IgD-negative memory B cell (primary cell): ENCODE data around the gene AFG1L. TPM values are rescaled to one million over a fixed set of nuclear protein-coding genes. Genes with fewer than 3 reads are reported as not detected.
"Not testable (repeated sequence)": the region's sequence is repeated elsewhere in the genome, so short reads cannot be mapped to it uniquely, and the experiment has no call there.

ENCODE experiments used
- H3K27ac Mint-ChIP-seq, 3 donors: one replicate each; pipeline ENCODE4 v1.8.0; 2020 to 2022; ENCODE audit warnings: mild to moderate bottlenecking in 3 of 3, mixed read lengths in 3 of 3, moderate library complexity in 1 of 3
- H3K27me3 Mint-ChIP-seq: one replicate; pipeline ENCODE4 v1.8.0; 2021; ENCODE audit warnings: mixed read lengths
- H3K36me3 Mint-ChIP-seq: one replicate; pipeline ENCODE4 v1.8.0; 2020; ENCODE audit warnings: mild to moderate bottlenecking, mixed read lengths
- H3K4me1 Mint-ChIP-seq, 3 donors: one replicate each; pipeline ENCODE4 v1.8.0; 2020 to 2022; ENCODE audit warnings: mixed read lengths in 3 of 3, mild to moderate bottlenecking in 1 of 3
- H3K4me3 Mint-ChIP-seq, 4 donors: one replicate each; pipeline ENCODE4 v1.8.0; 2020 to 2022; ENCODE audit warnings: mild to moderate bottlenecking in 4 of 4, mixed read lengths in 4 of 4, moderate library complexity in 3 of 4
- H3K9me3 Mint-ChIP-seq, 3 donors: one replicate each; pipeline ENCODE4 v1.8.0; 2020 to 2021; ENCODE audit warnings: mixed read lengths in 3 of 3, mild to moderate bottlenecking in 1 of 3
- polyA plus RNA-seq: library from polyadenylated mRNA; unstranded; fragments of 300-500 nt; fragmentation: Illumina TruSeq; gene quantifications from one replicate; pipeline ENCODE4 v1.2.3, GENCODE V29; 2021

The AFG1L gene
- polyA plus RNA-seq, 1 donor from 2014 or later = 5.7 TPM

GRCh38 chr6:108389190-108389589 is 94.3 kb downstream of the AFG1L start:
- not testable (repeated sequence) for H3K27ac Mint-ChIP-seq, H3K27me3 Mint-ChIP-seq, H3K9me3 Mint-ChIP-seq, H3K4me3 Mint-ChIP-seq, H3K4me1 Mint-ChIP-seq
- H3K36me3 Mint-ChIP-seq = peaks cover 14% of the 10 kb centered on the region

- Mint-ChIP-seq H3K36me3 (peaks cover 15% of the 10 kb centered on the region), H3K4me3 (peak overlapping the region in 1 of 4 donors; percentile 33), H3K27me3 (no peaks in the 10 kb centered on the region), H3K9me3 (peaks cover 1 to 4% (median 3%) of the 10 kb centered on the region in 3 donors), H3K27ac (no peak overlapping the region), H3K4me1 (peaks cover 0 to 3% (median 2%) of the 10 kb centered on the region in 3 donors)
These were observed 100.4 kb downstream of the AFG1L start for GRCh38 chr6:108395297-108395696.

GRCh38 chr6:108403236-108403635 is 108.4 kb downstream of the AFG1L start:
- Mint-ChIP-seq H3K4me3 (no peak overlapping the region), H3K9me3 (peaks cover 0 to 3% (median 2%) of the 10 kb centered on the region in 3 donors), H3K36me3 (peaks cover 14% of the 10 kb centered on the region), H3K27ac (no peak overlapping the region), H3K4me1 (peaks cover 0 to 3% (median 0%) of the 10 kb centered on the region in 3 donors), H3K27me3 (no peaks in the 10 kb centered on the region)

DNA sequence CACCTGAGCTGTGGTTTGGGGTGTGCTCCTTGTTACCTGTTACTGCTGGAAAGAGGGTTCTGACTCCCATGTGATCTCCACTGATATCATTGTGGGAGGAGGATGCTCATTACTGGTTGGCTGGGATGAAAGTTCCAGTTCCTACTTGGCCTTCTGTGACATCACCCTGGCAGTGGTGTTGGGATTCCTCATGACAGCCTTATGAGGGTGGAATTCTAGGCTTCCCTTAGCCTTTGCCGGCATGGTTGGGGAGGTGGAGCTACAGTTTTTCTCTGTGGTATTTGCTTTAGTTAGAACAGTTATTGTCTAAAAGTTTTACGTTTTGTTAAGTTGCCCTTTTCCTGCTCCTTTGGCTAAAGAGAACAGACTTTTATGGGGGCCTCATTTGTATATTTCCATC is 112.1 kb downstream of the AFG1L start:
- H3K9me3 Mint-ChIP-seq = peaks cover 0 to 5% (median 2%) of the 10 kb centered on the region in 3 donors
- H3K27me3 Mint-ChIP-seq = no peaks in the 10 kb centered on the region
- H3K4me1 Mint-ChIP-seq = no peaks in the 10 kb centered on the region
- peaks cover 12% of the 10 kb centered on the region for H3K36me3 Mint-ChIP-seq
- no peak overlapping the region for H3K27ac Mint-ChIP-seq
- H3K4me3 Mint-ChIP-seq = no peak overlapping the region

DNA sequence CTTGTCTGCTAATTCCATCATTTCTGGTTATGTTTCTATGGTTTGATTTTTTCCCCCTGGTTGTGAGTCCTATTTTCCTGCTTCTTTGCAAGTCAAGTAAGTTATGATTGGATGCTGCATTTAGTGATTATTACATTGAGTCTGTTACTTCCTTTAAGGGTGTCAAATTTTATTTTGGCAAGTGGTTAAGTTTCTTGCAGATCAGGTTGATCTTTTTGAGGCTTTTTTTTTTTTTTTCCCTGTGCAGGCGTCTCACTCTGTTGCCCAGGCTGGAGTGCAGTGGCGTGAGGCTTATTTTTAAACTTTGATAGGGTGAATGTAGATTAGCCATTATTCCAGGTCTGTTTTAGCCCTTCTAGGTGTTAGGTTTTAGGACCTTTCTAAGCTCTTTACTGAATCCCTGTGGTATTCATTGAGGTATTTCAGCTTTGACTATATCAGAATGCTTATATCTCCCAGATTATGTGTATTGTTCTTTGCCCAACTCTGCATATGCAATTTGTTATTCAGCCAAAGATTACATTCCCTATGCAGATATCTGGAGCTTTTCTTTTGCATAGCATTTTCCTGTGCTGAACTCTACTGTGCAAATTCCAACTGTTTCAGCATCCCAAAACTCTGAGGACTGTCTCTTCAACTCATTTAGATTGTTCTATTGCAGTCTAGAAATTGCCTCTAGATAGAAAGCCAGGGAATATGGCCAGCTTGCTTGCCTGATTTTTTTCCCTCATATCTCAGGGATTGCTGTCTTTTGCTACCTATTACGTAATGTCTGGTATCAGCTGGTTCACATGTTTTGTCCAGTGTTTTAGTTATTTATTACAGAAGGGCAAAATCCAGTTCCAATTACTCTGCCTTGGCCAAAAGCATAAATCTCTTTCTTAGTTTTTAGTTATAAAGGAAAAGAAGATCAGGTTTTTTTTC is 113.3 kb downstream of the AFG1L start:
- Mint-ChIP-seq H3K36me3 (peaks cover 12% of the 10 kb centered on the region), H3K4me1 (no peaks in the 10 kb centered on the region), H3K27ac (no peak overlapping the region), H3K9me3 (peaks cover 0 to 9% (median 2%) of the 10 kb centered on the region in 3 donors), H3K4me3 (no peak overlapping the region), H3K27me3 (no peaks in the 10 kb centered on the region)

GRCh38 chr6:108408861-108409260 is 114.0 kb downstream of the AFG1L start:
- Mint-ChIP-seq H3K9me3 (peaks cover 0 to 9% (median 2%) of the 10 kb centered on the region in 3 donors), H3K27ac (no peak overlapping the region), H3K36me3 (peaks cover 12% of the 10 kb centered on the region), H3K4me1 (no peaks in the 10 kb centered on the region), H3K27me3 (no peaks in the 10 kb centered on the region), H3K4me3 (no peak overlapping the region)

GRCh38 chr6:108416047-108416833 is 121.4 kb downstream of the AFG1L start:
- not testable (repeated sequence) for H3K4me3 Mint-ChIP-seq, H3K9me3 Mint-ChIP-seq, H3K27me3 Mint-ChIP-seq, H3K36me3 Mint-ChIP-seq, H3K27ac Mint-ChIP-seq, H3K4me1 Mint-ChIP-seq

DNA sequence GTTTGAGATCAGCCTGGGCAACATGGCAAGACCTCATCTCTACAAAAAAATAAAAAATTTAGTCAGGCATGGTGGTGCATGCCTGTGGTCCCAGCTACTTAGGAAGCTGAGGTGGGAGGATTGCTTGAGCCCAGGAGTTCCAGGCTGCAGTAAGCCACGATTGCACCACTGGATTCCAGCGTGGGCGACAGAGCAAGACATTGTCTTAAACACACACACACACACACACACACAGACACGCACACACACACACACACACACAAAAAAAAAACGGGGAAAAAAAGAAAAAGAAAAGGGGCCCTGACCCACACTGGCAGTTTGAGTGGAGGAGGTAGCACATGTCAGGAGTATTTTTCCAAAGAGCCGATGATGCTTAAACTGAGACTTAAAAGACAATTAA is 122.2 kb downstream of the AFG1L start:
- Mint-ChIP-seq H3K9me3 (peaks cover 0 to 3% (median 2%) of the 10 kb centered on the region in 3 donors), H3K4me3 (no peak overlapping the region), H3K36me3 (peaks cover 2% of the 10 kb centered on the region), H3K27me3 (no peaks in the 10 kb centered on the region), H3K4me1 (peaks cover 0 to 3% (median 0%) of the 10 kb centered on the region in 3 donors), H3K27ac (peak overlapping the region in 1 of 3 donors; percentile 39)

- Mint-ChIP-seq H3K4me3 (no peak overlapping the region), H3K9me3 (peaks cover 0 to 2% (median 0%) of the 10 kb centered on the region in 3 donors), H3K4me1 (peaks cover 0 to 3% (median 0%) of the 10 kb centered on the region in 3 donors), H3K27me3 (no peaks in the 10 kb centered on the region), H3K27ac (no peak overlapping the region), H3K36me3 (peaks cover 2% of the 10 kb centered on the region)
These were observed 124.6 kb downstream of the AFG1L start for GRCh38 chr6:108419474-108419873.

- Mint-ChIP-seq H3K36me3 (peaks cover 2% of the 10 kb centered on the region), H3K27ac (no peak overlapping the region), H3K4me3 (no peak overlapping the region), H3K27me3 (no peaks in the 10 kb centered on the region), H3K9me3 (peaks cover 0 to under 1% (median 0%) of the 10 kb centered on the region in 3 donors), H3K4me1 (peaks cover 0 to 3% (median 0%) of the 10 kb centered on the region in 3 donors)
These were observed 125.2 kb downstream of the AFG1L start for GRCh38 chr6:108419934-108420609.

DNA sequence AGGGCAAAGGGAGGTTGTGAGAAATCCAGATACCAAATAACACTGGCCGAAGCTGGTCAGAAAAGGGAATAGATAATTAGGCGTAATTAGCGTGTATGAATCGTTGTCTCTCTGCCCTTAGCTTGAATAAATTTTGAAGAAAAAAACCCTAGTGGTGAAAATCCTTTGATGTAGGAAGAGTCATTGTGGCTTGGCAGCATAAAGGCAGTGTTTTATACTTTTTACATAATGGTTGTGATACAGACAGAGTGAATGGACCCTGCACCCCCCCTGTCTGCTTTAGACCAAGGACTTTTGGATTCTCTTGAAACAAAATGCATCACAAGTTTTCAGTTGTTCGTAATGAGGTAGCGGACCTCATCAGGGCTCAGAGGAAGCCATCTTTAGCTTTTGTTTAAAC is 126.5 kb downstream of the AFG1L start:
- H3K4me1 Mint-ChIP-seq = peaks cover 0 to 3% (median 0%) of the 10 kb centered on the region in 3 donors
- H3K36me3 Mint-ChIP-seq = peaks cover 2% of the 10 kb centered on the region
- H3K9me3 Mint-ChIP-seq = no peaks in the 10 kb centered on the region
- no peak overlapping the region for H3K4me3 Mint-ChIP-seq
- no peaks in the 10 kb centered on the region for H3K27me3 Mint-ChIP-seq
- no peak overlapping the region for H3K27ac Mint-ChIP-seq

- Mint-ChIP-seq H3K27ac (no peak overlapping the region), H3K27me3 (no peaks in the 10 kb centered on the region), H3K36me3 (peaks cover 9% of the 10 kb centered on the region), H3K4me1 (peaks cover 0 to 4% (median 2%) of the 10 kb centered on the region in 3 donors), H3K4me3 (no peak overlapping the region), H3K9me3 (no peaks in the 10 kb centered on the region)
These were observed 129.3 kb downstream of the AFG1L start for GRCh38 chr6:108423982-108424705.

DNA sequence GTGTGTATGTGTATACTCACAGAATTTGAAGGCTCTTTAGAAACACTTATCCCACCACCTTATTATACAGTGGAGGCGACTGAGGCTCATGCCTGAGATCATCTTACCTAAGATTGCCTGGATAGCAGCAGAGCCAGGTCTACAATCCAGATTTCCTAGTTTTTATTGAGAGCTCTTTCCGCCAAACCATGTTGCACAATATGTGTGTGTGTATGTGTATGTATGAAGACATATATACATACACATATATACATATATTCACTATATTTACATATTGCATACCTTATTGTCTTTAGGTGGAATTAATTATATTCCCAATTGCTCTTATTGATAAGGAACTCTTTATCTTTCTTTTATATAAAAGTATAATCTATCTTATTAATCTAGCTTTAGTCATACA is 130.6 kb downstream of the AFG1L start:
- Mint-ChIP-seq H3K9me3 (no peaks in the 10 kb centered on the region), H3K4me3 (no peak overlapping the region), H3K4me1 (peaks cover 0 to 4% (median 2%) of the 10 kb centered on the region in 3 donors), H3K27ac (no peak overlapping the region), H3K36me3 (peaks cover 11% of the 10 kb centered on the region), H3K27me3 (no peaks in the 10 kb centered on the region)

DNA sequence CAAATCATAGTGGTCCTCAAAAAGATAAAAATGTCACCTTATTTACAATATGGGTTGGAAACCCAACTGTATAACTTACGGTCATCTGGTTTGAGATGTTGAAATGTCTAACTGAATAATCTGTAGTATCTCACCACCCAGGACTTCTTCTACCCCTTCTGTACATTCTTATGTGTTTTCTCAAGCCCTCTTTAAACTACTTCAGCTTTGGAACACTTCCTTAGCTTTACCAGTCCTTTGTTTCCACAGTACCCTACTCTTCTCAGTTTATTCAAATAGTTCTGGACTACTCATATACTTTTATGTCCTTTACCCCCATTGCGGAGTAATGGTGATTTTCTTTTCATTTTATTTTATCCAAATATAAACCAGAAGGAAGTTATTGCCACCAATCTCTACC is 137.3 kb downstream of the AFG1L start:
- Mint-ChIP-seq H3K9me3 (peaks cover 0 to 1% (median 0%) of the 10 kb centered on the region in 3 donors), H3K4me3 (no peak overlapping the region), H3K27ac (peak overlapping the region in 1 of 3 donors; percentile 67), H3K27me3 (no peaks in the 10 kb centered on the region), H3K36me3 (peaks cover 8% of the 10 kb centered on the region), H3K4me1 (peaks cover 0 to 4% (median 2%) of the 10 kb centered on the region in 3 donors)
